HG03066 (cell line): ENCODE data around the gene TMCO4.

Source experiments
- ATAC-seq: cut with Tn5 transposase; IDR thresholded peaks from one replicate; pipeline ENCODE4 v1.9.1; 2021; ENCODE audit warnings: low read depth; ENCODE audit not compliant: unreplicated experiment

Gene TMCO4

GRCh38 chr1:19665186-19665495 lies 134.6 kb downstream of the TMCO4 start:
- no peak for ATAC-seq

GRCh38 chr1:19664453-19665185 lies 135.1 kb downstream of the TMCO4 start, which contains the start of gene HTR6:
Gene HTR6, plus strand, starts transcription at chr1:19664875. Its CDS starts 879 bp downstream, at chr1:19665754.
- no peak for ATAC-seq

DNA sequence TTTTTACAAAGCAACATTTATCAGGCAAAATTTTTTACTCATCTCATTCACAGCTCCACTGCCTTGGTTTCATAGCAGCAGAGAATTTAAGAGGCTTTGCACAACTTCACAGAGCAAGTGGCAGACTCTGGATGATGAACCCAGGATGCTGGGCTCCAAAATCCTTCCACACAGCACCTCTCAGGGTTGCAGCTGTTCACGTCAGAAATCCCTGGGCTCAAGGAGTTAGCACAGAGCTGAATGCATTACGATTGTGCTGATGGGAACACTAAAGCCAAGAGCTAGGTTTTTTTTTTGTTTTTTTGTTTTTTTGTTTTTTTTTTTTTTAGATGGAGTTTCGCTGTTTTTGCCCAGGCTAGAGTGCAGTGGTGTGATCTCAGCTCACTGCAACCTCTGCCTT lies 137.4 kb downstream of the TMCO4 start:
- no peak for ATAC-seq

- ATAC-seq: no peak
Observed at GRCh38 chr1:19661721-19662228, 137.9 kb downstream of the TMCO4 start.

DNA sequence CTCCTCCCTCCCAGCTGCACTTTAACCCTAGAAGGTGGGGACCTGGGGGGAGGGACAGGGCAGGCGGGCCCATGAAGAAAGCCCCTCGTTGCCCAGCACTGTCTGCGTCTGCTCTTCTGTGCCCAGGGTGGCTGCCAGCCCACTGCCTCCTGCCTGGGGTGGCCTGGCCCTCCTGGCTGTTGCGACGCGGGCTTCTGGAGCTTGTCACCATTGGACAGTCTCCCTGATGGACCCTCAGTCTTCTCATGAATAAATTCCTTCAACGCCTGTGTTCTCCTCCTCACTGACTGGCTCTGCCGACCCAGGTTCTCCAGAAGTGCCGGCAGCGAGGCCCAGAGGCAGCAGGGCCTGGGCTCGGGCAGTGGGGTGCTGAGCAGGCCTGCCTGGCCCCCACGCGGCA lies 141.5 kb downstream of the TMCO4 start:
- no peak for ATAC-seq

DNA sequence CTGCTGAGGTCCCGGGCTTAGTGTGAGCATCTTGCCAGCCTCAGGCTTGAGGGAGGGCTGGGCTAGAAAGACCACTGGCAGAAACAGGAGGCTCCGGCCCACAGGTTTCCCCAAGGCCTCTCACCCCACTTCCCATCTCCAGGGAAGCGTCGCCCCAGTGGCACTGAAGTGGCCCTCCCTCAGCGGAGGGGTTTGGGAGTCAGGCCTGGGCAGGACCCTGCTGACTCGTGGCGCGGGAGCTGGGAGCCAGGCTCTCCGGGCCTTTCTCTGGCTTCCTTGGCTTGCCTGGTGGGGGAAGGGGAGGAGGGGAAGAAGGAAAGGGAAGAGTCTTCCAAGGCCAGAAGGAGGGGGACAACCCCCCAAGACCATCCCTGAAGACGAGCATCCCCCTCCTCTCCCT lies 142.2 kb downstream of the TMCO4 start:
- ATAC-seq: no peak

- no peak for ATAC-seq
Observed at GRCh38 chr1:19656780-19657466, 142.8 kb downstream of the TMCO4 start.

DNA sequence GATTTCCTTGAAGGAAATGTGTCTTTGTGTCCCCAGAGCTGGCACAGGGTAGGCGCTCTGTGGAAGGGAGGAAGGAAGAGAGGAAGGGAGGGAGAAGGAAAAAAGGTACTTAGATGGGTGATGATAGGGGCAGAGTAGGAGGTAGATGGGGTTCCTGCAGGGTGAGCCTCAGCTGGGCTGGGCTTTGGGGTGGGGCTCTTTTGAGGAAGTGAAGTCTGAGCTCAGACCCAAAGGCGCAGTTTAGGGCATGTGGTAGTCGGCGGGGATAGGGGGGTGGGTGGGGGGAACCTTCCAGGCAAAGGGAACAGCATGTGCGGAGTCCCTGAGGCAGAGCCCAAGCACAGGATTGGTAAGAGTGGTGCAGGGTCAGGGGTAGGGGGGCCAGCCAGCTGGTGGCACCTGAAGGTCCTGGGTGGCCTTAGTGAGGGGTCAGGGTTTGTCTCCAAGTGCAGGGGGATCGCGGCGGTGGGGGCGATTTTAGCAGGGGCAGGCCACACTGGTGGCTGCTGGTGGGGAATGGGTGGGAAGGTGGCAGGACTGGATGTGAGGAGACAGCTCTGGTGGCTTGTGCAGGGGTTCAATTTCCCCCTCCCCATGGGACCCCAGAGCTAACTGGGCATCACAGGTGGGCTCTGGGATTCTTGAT lies 143.5 kb downstream of the TMCO4 start:
- no peak for ATAC-seq

DNA sequence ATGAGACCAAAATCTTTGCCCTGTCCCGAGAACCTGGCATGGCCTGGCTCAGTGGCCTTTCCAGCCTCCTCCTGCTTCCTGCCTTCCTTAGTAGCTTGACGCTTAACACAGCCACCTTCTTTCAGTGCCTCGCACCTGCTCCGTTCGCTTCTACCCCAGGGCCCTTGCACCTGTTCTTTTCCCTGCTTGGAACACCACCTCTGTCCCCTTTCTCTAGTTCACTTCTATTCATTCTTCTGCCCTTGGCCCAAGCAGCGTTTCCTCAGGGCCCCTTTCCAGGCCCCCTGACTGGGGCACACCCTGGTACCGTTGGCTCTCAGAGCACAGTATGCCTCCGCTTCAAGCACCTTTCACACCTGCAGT lies 144.0 kb downstream of the TMCO4 start:
- ATAC-seq: no peak

GRCh38 chr1:19654886-19655717 lies 144.6 kb downstream of the TMCO4 start:
- ATAC-seq: no peak

- no peak for ATAC-seq
Observed at GRCh38 chr1:19654386-19654785, 145.3 kb downstream of the TMCO4 start.

DNA sequence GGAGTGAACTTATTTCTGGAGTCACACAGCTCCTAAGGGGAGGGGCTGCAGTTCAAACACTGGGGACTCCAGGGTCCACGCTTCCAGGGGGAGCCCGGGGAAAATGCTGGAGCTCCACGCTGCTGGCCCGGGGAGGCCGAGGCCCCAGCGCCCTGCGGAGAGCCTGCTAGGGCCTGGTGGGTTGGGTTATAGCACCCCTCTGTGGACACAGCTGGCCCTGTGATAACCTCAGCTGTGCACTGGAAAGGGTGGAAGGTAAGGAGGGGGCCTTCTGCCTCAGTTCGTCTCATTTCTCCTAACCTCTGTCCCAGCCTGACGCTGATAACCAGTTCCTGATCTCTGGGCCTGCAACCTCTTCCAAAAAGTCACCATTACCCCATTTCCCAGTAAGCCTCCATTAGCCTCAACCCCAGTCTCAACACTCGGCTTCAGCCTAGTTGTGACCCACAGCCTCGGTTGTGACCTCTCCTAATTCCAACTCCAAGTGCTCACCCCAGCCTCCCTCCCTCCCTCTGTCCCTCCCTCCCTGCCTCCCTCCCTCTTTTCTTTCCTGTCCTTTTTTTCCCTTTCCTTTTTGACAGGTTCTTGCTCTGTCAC lies 148.5 kb downstream of the TMCO4 start:
- no peak for ATAC-seq

DNA sequence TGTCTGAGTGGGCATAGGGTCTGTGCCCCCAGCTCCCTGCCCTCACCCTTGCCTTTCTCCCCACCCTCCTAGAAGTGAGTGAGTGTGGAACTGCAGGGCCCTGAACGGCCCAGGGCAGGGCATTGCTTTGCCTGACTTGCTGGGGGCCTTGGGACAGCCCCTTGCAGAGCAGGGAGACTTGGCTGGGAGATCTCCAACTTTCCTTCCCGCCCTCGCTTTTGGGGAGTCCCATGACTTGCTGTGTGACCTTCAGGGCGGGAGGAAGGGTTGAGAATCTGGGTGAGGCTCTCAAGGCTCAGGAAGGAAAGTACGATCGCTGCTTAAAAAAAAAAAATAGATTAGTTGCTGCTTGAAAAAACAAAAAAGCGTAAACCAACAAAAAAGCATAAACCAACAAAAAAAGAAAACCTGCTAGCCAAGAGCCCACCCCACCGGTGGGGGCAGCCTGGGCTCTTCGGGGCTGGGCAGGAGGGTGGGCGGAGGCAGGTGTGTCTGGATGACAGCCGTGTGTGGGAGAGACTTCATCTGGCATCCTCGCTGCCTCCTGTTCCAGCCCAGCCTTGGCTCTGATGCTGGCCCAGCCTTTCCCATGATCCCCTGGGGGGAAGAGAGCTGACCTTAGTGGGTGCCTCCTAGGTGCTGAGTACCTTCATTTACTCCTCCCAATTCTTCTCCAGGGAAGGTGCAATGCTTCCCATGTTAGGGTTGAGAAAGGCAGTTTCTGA lies 149.1 kb downstream of the TMCO4 start:
- ATAC-seq: no peak

- no peak for ATAC-seq
Observed at GRCh38 chr1:19648689-19649088, 151.0 kb downstream of the TMCO4 start.

DNA sequence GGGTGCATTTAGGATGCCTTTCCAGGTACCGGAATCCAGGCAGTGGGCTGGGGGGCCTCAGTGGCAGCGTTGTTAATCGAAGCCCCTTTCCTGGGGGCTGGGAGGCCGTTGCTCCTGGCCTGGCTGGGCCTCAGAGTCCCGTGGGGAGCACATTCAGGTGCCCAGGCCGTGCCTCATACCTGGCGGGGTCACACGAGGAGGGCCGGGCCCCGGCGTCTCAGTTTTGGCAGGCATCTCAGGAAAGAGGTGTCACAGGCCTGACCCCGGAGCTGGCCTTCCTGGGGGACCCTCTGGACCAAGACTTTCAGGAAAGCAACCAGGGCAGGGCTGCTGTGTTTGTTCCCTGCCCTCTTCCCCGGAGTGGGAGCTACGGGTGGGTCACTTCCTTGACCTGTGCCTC lies 151.5 kb downstream of the TMCO4 start:
- ATAC-seq: no peak

DNA sequence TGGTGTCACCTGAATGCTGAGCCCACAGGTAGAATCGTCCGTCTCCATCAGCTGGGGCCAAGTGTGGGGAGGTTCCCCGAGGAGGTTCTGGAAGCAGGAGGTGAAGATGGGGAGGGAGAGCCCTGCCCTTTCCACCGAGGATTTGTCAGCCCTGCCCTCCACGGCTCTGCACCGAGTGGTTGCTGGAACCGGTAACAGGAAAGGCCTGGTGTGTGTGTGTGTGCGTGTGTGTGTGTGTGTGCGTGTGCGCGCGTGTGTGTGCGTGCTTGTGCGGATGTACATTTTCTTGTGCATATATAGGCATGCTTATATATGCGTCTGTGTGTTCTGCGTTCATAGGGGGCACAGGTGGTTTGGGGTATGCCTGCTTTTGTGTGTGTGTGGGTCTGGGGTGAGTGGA lies 152.1 kb downstream of the TMCO4 start:
- ATAC-seq: no peak

GRCh38 chr1:19646377-19647319 lies 153.1 kb downstream of the TMCO4 start:
- no peak for ATAC-seq

DNA sequence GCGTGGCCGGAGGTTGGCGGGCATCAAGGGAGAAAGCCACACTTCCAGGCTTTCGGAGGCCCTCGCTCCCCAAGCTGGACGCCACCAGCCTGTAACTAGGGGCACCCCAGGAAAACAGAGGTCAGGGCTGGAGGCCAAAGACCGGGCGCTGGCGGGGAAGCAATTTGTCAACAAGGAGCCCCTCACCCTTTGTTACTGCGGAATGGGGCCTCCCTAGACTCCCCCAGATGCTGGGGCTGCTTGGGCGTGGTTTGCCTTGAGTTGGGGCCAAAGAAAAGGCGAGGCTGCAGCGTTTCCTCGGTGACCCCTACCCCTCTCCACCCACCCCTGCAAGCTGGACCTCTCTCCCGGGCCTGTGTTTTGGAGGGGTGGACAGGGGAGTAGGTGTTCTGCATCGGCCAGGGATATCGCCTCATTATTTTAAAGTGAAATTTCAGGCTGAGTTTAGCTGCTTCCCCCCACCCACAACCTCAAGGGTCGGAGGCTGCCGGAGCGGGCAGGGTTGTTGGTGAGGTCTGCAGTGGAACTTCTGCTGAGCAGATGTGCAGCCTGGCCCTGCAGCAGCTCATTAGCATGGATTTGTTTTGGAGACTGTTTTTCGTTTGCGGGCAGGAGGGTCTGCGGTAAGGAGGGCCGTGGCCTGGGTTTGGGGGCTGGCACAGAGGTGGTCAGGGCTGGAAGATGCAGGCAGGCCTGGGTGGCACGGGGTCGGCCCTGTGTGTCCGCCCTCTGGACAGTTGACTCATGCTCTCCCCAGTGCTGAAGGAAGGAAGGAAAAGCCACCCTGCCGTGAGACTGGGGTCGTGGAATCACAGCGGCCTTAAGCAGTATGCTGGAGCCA lies 154.1 kb downstream of the TMCO4 start:
- ATAC-seq: no peak
